ENCODE results near the gene SOSTDC1.
"Not testable (repeated sequence)": the region's sequence is repeated elsewhere in the genome, so short reads cannot be mapped to it uniquely, and the experiment has no call there.

The SOSTDC1 gene

GRCh38 chr7:16460789-16461493, 4.6 kb downstream of the SOSTDC1 start:
- no peak for DNase-seq

- not testable (repeated sequence) for DNase-seq
Observed at GRCh38 chr7:16456303-16456702, 9.2 kb downstream of the SOSTDC1 start.

- DNase-seq, result no peak
Observed at GRCh38 chr7:16455591-16455990, 9.9 kb downstream of the SOSTDC1 start.

- no peak for DNase-seq
Observed at GRCh38 chr7:16450366-16450765, 15.2 kb downstream of the SOSTDC1 start.

GRCh38 chr7:16447876-16448275, 17.7 kb downstream of the SOSTDC1 start:
- DNase-seq, result no peak

GRCh38 chr7:16446508-16446907, 19.0 kb downstream of the SOSTDC1 start:
- no peak for DNase-seq

GRCh38 chr7:16443871-16444270, 21.7 kb downstream of the SOSTDC1 start:
- DNase-seq, result not testable (repeated sequence)

- DNase-seq, result no peak
Observed at GRCh38 chr7:16438988-16439387, 26.6 kb downstream of the SOSTDC1 start.

GRCh38 chr7:16436306-16436705, 29.2 kb downstream of the SOSTDC1 start:
- DNase-seq, result no peak

- DNase-seq, result no peak
Observed at GRCh38 chr7:16433568-16434122, 31.9 kb downstream of the SOSTDC1 start.

GRCh38 chr7:16432425-16432731, 33.2 kb downstream of the SOSTDC1 start:
- DNase-seq, result no peak

GRCh38 chr7:16431646-16432424, 33.7 kb downstream of the SOSTDC1 start:
- peak; percentile 18 for DNase-seq

GRCh38 chr7:16430133-16430532, 35.4 kb downstream of the SOSTDC1 start:
- DNase-seq, result no peak

GRCh38 chr7:16428672-16429071, 36.9 kb downstream of the SOSTDC1 start:
- no peak for DNase-seq

- DNase-seq, result no peak
Observed at GRCh38 chr7:16428182-16428581, 37.4 kb downstream of the SOSTDC1 start.

- no peak for DNase-seq
Observed at GRCh38 chr7:16423761-16424160, 41.8 kb downstream of the SOSTDC1 start.

- DNase-seq, result no peak
Observed at GRCh38 chr7:16422917-16423316, 42.6 kb downstream of the SOSTDC1 start.

GRCh38 chr7:16422103-16422435, 43.5 kb downstream of the SOSTDC1 start:
- DNase-seq, result no peak

- peak; percentile 56 for DNase-seq
Observed at GRCh38 chr7:16421333-16422102, 44.0 kb downstream of the SOSTDC1 start, which contains the start of gene CRPPA. CRPPA (minus strand) TSS chr7:16421538; CDS start chr7:16421322, 216 bp downstream.

GRCh38 chr7:16420649-16421332, 44.7 kb downstream of the SOSTDC1 start:
- DNase-seq, result peak; percentile 90

- no peak for DNase-seq
Observed at GRCh38 chr7:16420329-16420648, 45.2 kb downstream of the SOSTDC1 start.

GRCh38 chr7:16419859-16420258, 45.7 kb downstream of the SOSTDC1 start:
- no peak for DNase-seq

GRCh38 chr7:16419126-16419525, 46.4 kb downstream of the SOSTDC1 start:
- DNase-seq, result no peak
